GM15510 (cell line): Measurements from ENCODE around the gene TRIM71.

Experiments used
- POLR2A ChIP-seq: IDR thresholded peaks from 3 replicates; pipeline ENCODE4 v1.6.1; 2011; ENCODE audit warnings: borderline replicate concordance; ENCODE audit not compliant: insufficient read length; ENCODE audit errors: extremely low read depth

The TRIM71 gene

GRCh38 chr3:32818229-32818969 lies 602 bp downstream of the TRIM71 start:
- TF ChIP-seq POLR2A, result no peak

GRCh38 chr3:32818970-32819511 lies 1.2 kb downstream of the TRIM71 start:
- TF ChIP-seq POLR2A, result no peak

- no peak for TF ChIP-seq POLR2A
Observed at GRCh38 chr3:32819551-32820348, 2.0 kb downstream of the TRIM71 start.

GRCh38 chr3:32820430-32820829 lies 2.6 kb downstream of the TRIM71 start:
- TF ChIP-seq POLR2A, result no peak

GRCh38 chr3:32820971-32821685 lies 3.3 kb downstream of the TRIM71 start:
- TF ChIP-seq POLR2A, result no peak

GRCh38 chr3:32821686-32822296 lies 4.0 kb downstream of the TRIM71 start:
- TF ChIP-seq POLR2A, result no peak

GRCh38 chr3:32822609-32823498 lies 5.1 kb downstream of the TRIM71 start:
- no peak for TF ChIP-seq POLR2A

- no peak for TF ChIP-seq POLR2A
Observed at GRCh38 chr3:32825601-32826375, 8.0 kb downstream of the TRIM71 start.

GRCh38 chr3:32831062-32831461 lies 13.3 kb downstream of the TRIM71 start:
- TF ChIP-seq POLR2A, result no peak

- no peak for TF ChIP-seq POLR2A
Observed at GRCh38 chr3:32831791-32832190, 14.0 kb downstream of the TRIM71 start.

- no peak for TF ChIP-seq POLR2A
Observed at GRCh38 chr3:32832193-32832592, 14.4 kb downstream of the TRIM71 start.

- TF ChIP-seq POLR2A, result no peak
Observed at GRCh38 chr3:32835049-32835371, 17.2 kb downstream of the TRIM71 start.

GRCh38 chr3:32835961-32836360 lies 18.2 kb downstream of the TRIM71 start:
- no peak for TF ChIP-seq POLR2A
